Activated CD8-positive, alpha-beta T cell treated with anti-CD3 and anti-CD28 coated beads for 36 hours (primary cell): Measurements from ENCODE around the gene UPF2. TPM values are rescaled to one million over a fixed set of nuclear protein-coding genes. Genes with fewer than 3 reads are reported as not detected.

Source experiments
- ATAC-seq: fragments of 200-7000 bp; cut with Tn5 transposase; one replicate; pipeline ENCODE4 v1.10.0; 2021; ENCODE audit warnings: mild to moderate bottlenecking, moderate library complexity
- CTCF ChIA-PET: fragments of 350-600 bp; sonication (Branson Sonifier 250); formaldehyde crosslinking; loops from one replicate; lab custom pipeline; 2021; ENCODE audit warnings: antibody characterized with exemption; lab: Charles Lee
- POLR2A ChIA-PET: fragments of 350-600 bp; sonication (Branson Sonifier 250); formaldehyde crosslinking; loops from one replicate; lab custom pipeline; 2021; ENCODE audit warnings: antibody characterized with exemption; lab: Charles Lee
- DNase-seq: peaks from one replicate; pipeline ENCODE4 v3.0.0-alpha.2; 2020
- H3K27ac Mint-ChIP-seq: one replicate; pipeline ENCODE4 v1.8.0; 2021; ENCODE audit warnings: mild to moderate bottlenecking, mixed read lengths
- H3K27me3 Mint-ChIP-seq: one replicate; pipeline ENCODE4 v1.8.0; 2021; ENCODE audit warnings: mixed read lengths
- H3K36me3 Mint-ChIP-seq: one replicate; pipeline ENCODE4 v1.8.0; 2021; ENCODE audit warnings: low read depth, mixed read lengths
- H3K4me1 Mint-ChIP-seq: one replicate; pipeline ENCODE4 v1.8.0; 2021; ENCODE audit warnings: low read depth, mixed read lengths
- H3K4me3 Mint-ChIP-seq: one replicate; pipeline ENCODE4 v1.8.0; 2021; ENCODE audit warnings: mild to moderate bottlenecking, moderate library complexity, mixed read lengths
- H3K9me3 Mint-ChIP-seq: one replicate; pipeline ENCODE4 v1.8.0; 2021; ENCODE audit warnings: mixed read lengths
- CTCF ChIP-seq: fragments of 200-600 bp; IDR thresholded peaks from one replicate; pipeline ENCODE4 v1.8.0; 2022; ENCODE audit warnings: antibody characterized with exemption, mild to moderate bottlenecking
- intact Hi-C: fragments of 100-400 bp; cut with micrococcal nuclease; formaldehyde crosslinking; loops from one replicate; pipeline ENCODE4 v1.10.0; 2022
- total RNA-seq, 2 experiments: library from RNA; stranded (reverse); gene quantifications; one replicate each; pipeline ENCODE4 v1.2.3, GENCODE V29; 2021

Gene UPF2
- total RNA-seq, 2 experiments from 2014 or later, result 27.9 to 29.4 TPM

- Mint-ChIP-seq H3K9me3 (no peaks in the 10 kb centered on the region), H3K27me3 (no peaks in the 10 kb centered on the region), H3K4me3 (no peak overlapping the region), H3K36me3 (no peaks in the 10 kb centered on the region), H3K4me1 (peaks cover 2% of the 10 kb centered on the region), H3K27ac (no peak overlapping the region)
- ChIA-PET POLR2A (no interaction called here), CTCF (no interaction called here)
- ATAC-seq, result no peak
- DNase-seq, result no peak
- intact Hi-C loops, result no loop called here
- TF ChIP-seq CTCF, result no peak
Observed at GRCh38 chr10:11902646-11903045, 140.0 kb downstream of the UPF2 start.

GRCh38 chr10:11901833-11902475, 140.7 kb downstream of the UPF2 start:
- ChIA-PET POLR2A (no interaction called here), CTCF (interaction anchor here (0.9 kb wide), 1 partner anchor 93 kb away, joined by 3 read pairs; no protein-coding TSS in a partner anchor)
- H3K36me3 Mint-ChIP-seq, result no peaks in the 10 kb centered on the region
- intact Hi-C loops, result no loop called here
- ATAC-seq (no peak), DNase-seq (peak; percentile 8)
- no peak for TF ChIP-seq CTCF
- no peaks in the 10 kb centered on the region for H3K27me3 Mint-ChIP-seq
- H3K4me1 Mint-ChIP-seq, result peaks cover 2% of the 10 kb centered on the region
- no peak overlapping the region for H3K27ac Mint-ChIP-seq
- H3K9me3 Mint-ChIP-seq, result no peaks in the 10 kb centered on the region
- no peak overlapping the region for H3K4me3 Mint-ChIP-seq

GRCh38 chr10:11901454-11901832, 141.2 kb downstream of the UPF2 start:
- ChIA-PET CTCF (interaction anchor here (0.9 kb wide), 1 partner anchor 94 kb away, joined by 3 read pairs; no protein-coding TSS in a partner anchor), POLR2A (no interaction called here)
- intact Hi-C loops, result no loop called here
- Mint-ChIP-seq H3K27me3 (no peaks in the 10 kb centered on the region), H3K9me3 (no peaks in the 10 kb centered on the region), H3K36me3 (no peaks in the 10 kb centered on the region), H3K27ac (no peak overlapping the region), H3K4me3 (no peak overlapping the region), H3K4me1 (no peaks in the 10 kb centered on the region)
- DNase-seq (no peak), ATAC-seq (no peak)
- no peak for TF ChIP-seq CTCF

- POLR2A ChIA-PET, result no interaction called here
- intact Hi-C loops, result no loop called here
- no peak for TF ChIP-seq CTCF
- H3K36me3 Mint-ChIP-seq, result no peaks in the 10 kb centered on the region
- no peak overlapping the region for H3K27ac Mint-ChIP-seq
- H3K9me3 Mint-ChIP-seq, result no peaks in the 10 kb centered on the region
- ATAC-seq (no peak), DNase-seq (no peak)
- no peaks in the 10 kb centered on the region for H3K4me1 Mint-ChIP-seq
- CTCF ChIA-PET, result interaction anchor here (0.9 kb wide), 1 partner anchor 94 kb away, joined by 3 read pairs; no protein-coding TSS in a partner anchor
- H3K4me3 Mint-ChIP-seq, result no peak overlapping the region
- no peaks in the 10 kb centered on the region for H3K27me3 Mint-ChIP-seq
Observed at GRCh38 chr10:11901036-11901301, 141.6 kb downstream of the UPF2 start.

- DNase-seq, result no peak
- POLR2A ChIA-PET, result no interaction called here
- Mint-ChIP-seq H3K9me3 (no peaks in the 10 kb centered on the region), H3K36me3 (no peaks in the 10 kb centered on the region), H3K27ac (no peak overlapping the region), H3K4me1 (no peaks in the 10 kb centered on the region), H3K4me3 (no peak overlapping the region), H3K27me3 (no peaks in the 10 kb centered on the region)
- TF ChIP-seq CTCF, result no peak
- CTCF ChIA-PET, result no interaction called here
- intact Hi-C loops, result no loop called here
- ATAC-seq, result no peak
Observed at GRCh38 chr10:11899067-11899876, 143.3 kb downstream of the UPF2 start.
